Activated CD4-positive, alpha-beta T cell treated with anti-CD3 and anti-CD28 coated beads for 4 hours (primary cell): Measurements from ENCODE around the gene AIFM3.

Experiments
- DNase-seq, 2 donors: peaks; one replicate each; pipeline ENCODE4 v3.0.0-alpha.2; 2020

AIFM3 gene

DNA sequence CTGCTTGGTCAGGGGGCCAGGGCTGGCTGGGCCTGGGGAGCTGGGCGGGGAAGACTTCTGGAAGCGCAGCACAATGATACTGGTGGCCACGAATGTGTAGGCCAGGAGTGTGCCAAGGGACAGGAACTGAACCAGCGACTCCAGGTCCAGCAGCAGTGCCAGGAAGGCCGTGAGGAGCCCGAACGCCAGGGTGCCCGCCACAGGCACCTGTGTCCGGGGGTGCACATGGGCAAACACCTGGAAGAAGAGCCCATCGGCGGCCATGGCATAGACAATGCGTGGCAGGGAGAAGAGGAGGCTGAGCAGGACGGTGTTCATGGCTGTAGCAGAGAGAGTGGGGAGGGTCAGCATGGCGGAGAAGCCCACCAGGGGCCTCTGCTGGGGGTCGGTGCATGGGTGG lies 63.0 kb downstream of the AIFM3 start:
- no peak for DNase-seq
